Peyer's patch (tissue), 4 donors: ENCODE results near the gene THRAP3.
A peak's percentile ranks its signal among the peaks of the same experiment; 100 is the strongest.

Experiments
- CTCF ChIP-seq, 6 experiments: fragments of 450-650 bp in 4 of 6; fragments of 200-600 bp in 2 of 6; sonication (generic) in 1 of 6; IDR thresholded peaks; one replicate each; pipeline ENCODE4 v1.5.1; 2017 to 2019; ENCODE audit warnings: antibody characterized with exemption in 6 of 6, mild to moderate bottlenecking in 3 of 6, moderate library complexity in 1 of 6
- POLR2A ChIP-seq, 2 donors: fragments of 450-650 bp; IDR thresholded peaks; one replicate each; pipeline ENCODE4 v1.5.1; 2017; ENCODE audit warnings: antibody characterized with exemption in 2 of 2, mild to moderate bottlenecking in 2 of 2, moderate library complexity in 2 of 2

- TF ChIP-seq CTCF (IDR thresholded peaks at IDR 0.05), result no peak
- peak in 1 of 2 donors; percentile 37 for TF ChIP-seq POLR2A (IDR thresholded peaks at IDR 0.05)
These were observed 45.0 kb upstream of the THRAP3 start for GRCh38 chr1:36179220-36179600.
